Measurements from ENCODE around the gene OCRL. TPM values are rescaled to one million over a fixed set of nuclear protein-coding genes. Genes with fewer than 3 reads are reported as not detected.
"Not testable (repeated sequence)": the region's sequence is repeated elsewhere in the genome, so short reads cannot be mapped to it uniquely, and the experiment has no call there.

Gene OCRL
- polyA plus RNA-seq, 3 donors, result 28.2 to 30.3 (median 28.6) TPM

GRCh38 chrX:129568349-129568748 lies 28.3 kb downstream of the OCRL start:
- DNase-seq (ENCODE audit: extremely low read depth in 1 of 11, low read depth in 9 of 11, low spot score in 4 of 11), result no peak

- DNase-seq (ENCODE audit: extremely low read depth in 1 of 11, low read depth in 9 of 11, low spot score in 4 of 11), result no peak
Observed at GRCh38 chrX:129572422-129572821, 32.4 kb downstream of the OCRL start.

- DNase-seq (ENCODE audit: extremely low read depth in 1 of 11, low read depth in 9 of 11, low spot score in 4 of 11), result not testable (repeated sequence)
Observed at GRCh38 chrX:129573652-129574051, 33.6 kb downstream of the OCRL start.

GRCh38 chrX:129574214-129574613 lies 34.2 kb downstream of the OCRL start:
- DNase-seq (ENCODE audit: extremely low read depth in 1 of 11, low read depth in 9 of 11, low spot score in 4 of 11), result no peak

- DNase-seq (ENCODE audit: extremely low read depth in 1 of 11, low read depth in 9 of 11, low spot score in 4 of 11), result no peak
Observed at GRCh38 chrX:129576539-129576938, 36.5 kb downstream of the OCRL start.

- DNase-seq (ENCODE audit: extremely low read depth in 1 of 11, low read depth in 9 of 11, low spot score in 4 of 11), result no peak
Observed at GRCh38 chrX:129577473-129577872, 37.4 kb downstream of the OCRL start.

- no peak for DNase-seq (ENCODE audit: extremely low read depth in 1 of 11, low read depth in 9 of 11, low spot score in 4 of 11)
Observed at GRCh38 chrX:129577877-129578276, 37.8 kb downstream of the OCRL start.

GRCh38 chrX:129581904-129582303 lies 41.8 kb downstream of the OCRL start:
- DNase-seq (ENCODE audit: extremely low read depth in 1 of 11, low read depth in 9 of 11, low spot score in 4 of 11), result no peak

GRCh38 chrX:129585167-129585566 lies 45.1 kb downstream of the OCRL start:
- DNase-seq (ENCODE audit: extremely low read depth in 1 of 11, low read depth in 9 of 11, low spot score in 4 of 11), result no peak

- DNase-seq (ENCODE audit: extremely low read depth in 1 of 11, low read depth in 9 of 11, low spot score in 4 of 11), result no peak
Observed at GRCh38 chrX:129585691-129586090, 45.6 kb downstream of the OCRL start.

- DNase-seq (ENCODE audit: extremely low read depth in 1 of 11, low read depth in 9 of 11, low spot score in 4 of 11), result no peak
Observed at GRCh38 chrX:129586446-129586845, 46.4 kb downstream of the OCRL start.

- DNase-seq (ENCODE audit: extremely low read depth in 1 of 11, low read depth in 9 of 11, low spot score in 4 of 11), result no peak
Observed at GRCh38 chrX:129590596-129590995, 50.5 kb downstream of the OCRL start.

GRCh38 chrX:129593137-129593536 lies 53.1 kb downstream of the OCRL start:
- no peak for DNase-seq (ENCODE audit: extremely low read depth in 1 of 11, low read depth in 9 of 11, low spot score in 4 of 11)

- DNase-seq (ENCODE audit: extremely low read depth in 1 of 11, low read depth in 9 of 11, low spot score in 4 of 11), result no peak
Observed at GRCh38 chrX:129594781-129595180, 54.7 kb downstream of the OCRL start.

GRCh38 chrX:129596077-129596476 lies 56.0 kb downstream of the OCRL start:
- no peak for DNase-seq (ENCODE audit: extremely low read depth in 1 of 11, low read depth in 9 of 11, low spot score in 4 of 11)

- no peak for DNase-seq (ENCODE audit: extremely low read depth in 1 of 11, low read depth in 9 of 11, low spot score in 4 of 11)
Observed at GRCh38 chrX:129597905-129598304, 57.8 kb downstream of the OCRL start.

- DNase-seq (ENCODE audit: extremely low read depth in 1 of 11, low read depth in 9 of 11, low spot score in 4 of 11), result no peak
Observed at GRCh38 chrX:129599499-129599898, 59.4 kb downstream of the OCRL start.

- no peak for DNase-seq (ENCODE audit: extremely low read depth in 1 of 11, low read depth in 9 of 11, low spot score in 4 of 11)
Observed at GRCh38 chrX:129599996-129600395, 59.9 kb downstream of the OCRL start.

- no peak for DNase-seq (ENCODE audit: extremely low read depth in 1 of 11, low read depth in 9 of 11, low spot score in 4 of 11)
Observed at GRCh38 chrX:129600981-129601424, 60.9 kb downstream of the OCRL start.

- peak in 9 of 11 donors; percentile 23 to 53 (median 36) for DNase-seq (ENCODE audit: extremely low read depth in 1 of 11, low read depth in 9 of 11, low spot score in 4 of 11)
Observed at GRCh38 chrX:129606918-129607317, 66.9 kb downstream of the OCRL start.

GRCh38 chrX:129608496-129608895 lies 68.4 kb downstream of the OCRL start:
- DNase-seq (ENCODE audit: extremely low read depth in 1 of 11, low read depth in 9 of 11, low spot score in 4 of 11), result no peak

GRCh38 chrX:129609395-129609794 lies 69.3 kb downstream of the OCRL start:
- DNase-seq (ENCODE audit: extremely low read depth in 1 of 11, low read depth in 9 of 11, low spot score in 4 of 11), result no peak
